CD4-positive, CD25-positive, alpha-beta regulatory T cell (primary cell): ENCODE results near the gene BANP. TPM values are rescaled to one million over a fixed set of nuclear protein-coding genes. Genes with fewer than 3 reads are reported as not detected.
"Not testable (repeated sequence)": the region's sequence is repeated elsewhere in the genome, so short reads cannot be mapped to it uniquely, and the experiment has no call there.

Source experiments
- ATAC-seq, 2 donors: fragments of 150-1000 bp; cut with Tn5 transposase; one replicate each; pipeline ENCODE4 v1.10.0; 2021; ENCODE audit warnings: low read depth in 2 of 2, moderate number of reproducible peaks in 2 of 2, moderate library complexity in 1 of 2
- DNase-seq, 3 donors: peaks; one replicate each; pipeline versions ENCODE4 v3.0.0 to v3.0.0-alpha.2; 2012 to 2022; ENCODE audit warnings: mixed read lengths in 1 of 3
- H3K27ac ChIP-seq: one replicate; pipeline ENCODE4 v1.7.0; 2013; ENCODE audit warnings: mild to moderate bottlenecking, low read length; ENCODE audit not compliant: insufficient read depth, poor library complexity, severe bottlenecking
- H3K27me3 ChIP-seq: one replicate; pipeline ENCODE4 v1.7.0; 2013; ENCODE audit warnings: low read length; ENCODE audit not compliant: control insufficient read depth, insufficient read depth
- H3K36me3 ChIP-seq: one replicate; pipeline ENCODE4 v1.7.0; 2013; ENCODE audit warnings: mild to moderate bottlenecking, low read length, moderate library complexity; ENCODE audit not compliant: control insufficient read depth, insufficient read depth
- H3K4me1 ChIP-seq: 2 replicates; pipeline ENCODE4 v1.7.0; 2013; ENCODE audit warnings: mild to moderate bottlenecking, low read length; ENCODE audit not compliant: insufficient read depth, control insufficient read depth, poor library complexity, severe bottlenecking
- H3K4me3 ChIP-seq: one replicate; pipeline ENCODE4 v1.7.0; 2013; ENCODE audit warnings: low read depth, mild to moderate bottlenecking, low read length, moderate library complexity
- H3K9me3 ChIP-seq, 2 experiments: 1 replicate in 1 of 2; 2 replicates in 1 of 2; pipeline ENCODE4 v1.7.0; 2013; ENCODE audit warnings: low read length in 2 of 2, mild to moderate bottlenecking in 1 of 2, moderate library complexity in 1 of 2; ENCODE audit not compliant: control insufficient read depth in 2 of 2
- H3K27ac Mint-ChIP-seq, 3 donors: one replicate each; pipeline ENCODE4 v1.8.0; 2020 to 2022; ENCODE audit warnings: mild to moderate bottlenecking in 3 of 3, mixed read lengths in 3 of 3, moderate library complexity in 2 of 3
- H3K27me3 Mint-ChIP-seq: one replicate; pipeline ENCODE4 v1.8.0; 2022; ENCODE audit warnings: mild to moderate bottlenecking, mixed read lengths
- H3K36me3 Mint-ChIP-seq: one replicate; pipeline ENCODE4 v1.8.0; 2020; ENCODE audit warnings: mixed read lengths
- H3K4me1 Mint-ChIP-seq, 4 donors: one replicate each; pipeline ENCODE4 v1.8.0; 2020 to 2022; ENCODE audit warnings: mixed read lengths in 4 of 4, mild to moderate bottlenecking in 1 of 4
- H3K4me3 Mint-ChIP-seq, 4 donors: one replicate each; pipeline ENCODE4 v1.8.0; 2020 to 2022; ENCODE audit warnings: mild to moderate bottlenecking in 4 of 4, mixed read lengths in 4 of 4, moderate library complexity in 3 of 4
- H3K9me3 Mint-ChIP-seq, 7 donors: one replicate each; pipeline ENCODE4 v1.8.0; 2020 to 2022; ENCODE audit warnings: mixed read lengths in 7 of 7, mild to moderate bottlenecking in 3 of 7, moderate library complexity in 2 of 7
- polyA plus RNA-seq, 4 donors: library from polyadenylated mRNA; unstranded; fragments of 300-500 nt; fragmentation: Illumina TruSeq; gene quantifications; one replicate each; pipeline ENCODE4 v1.2.3, GENCODE V29; 2021
- total RNA-seq: library from RNA; stranded (reverse); gene quantifications from one replicate; pipeline ENCODE4 v1.2.3, GENCODE V29; 2022

Gene BANP
- total and polyA plus RNA-seq, 5 donors from 2014 or later = 20.4 to 114 (median 26.6) TPM

DNA sequence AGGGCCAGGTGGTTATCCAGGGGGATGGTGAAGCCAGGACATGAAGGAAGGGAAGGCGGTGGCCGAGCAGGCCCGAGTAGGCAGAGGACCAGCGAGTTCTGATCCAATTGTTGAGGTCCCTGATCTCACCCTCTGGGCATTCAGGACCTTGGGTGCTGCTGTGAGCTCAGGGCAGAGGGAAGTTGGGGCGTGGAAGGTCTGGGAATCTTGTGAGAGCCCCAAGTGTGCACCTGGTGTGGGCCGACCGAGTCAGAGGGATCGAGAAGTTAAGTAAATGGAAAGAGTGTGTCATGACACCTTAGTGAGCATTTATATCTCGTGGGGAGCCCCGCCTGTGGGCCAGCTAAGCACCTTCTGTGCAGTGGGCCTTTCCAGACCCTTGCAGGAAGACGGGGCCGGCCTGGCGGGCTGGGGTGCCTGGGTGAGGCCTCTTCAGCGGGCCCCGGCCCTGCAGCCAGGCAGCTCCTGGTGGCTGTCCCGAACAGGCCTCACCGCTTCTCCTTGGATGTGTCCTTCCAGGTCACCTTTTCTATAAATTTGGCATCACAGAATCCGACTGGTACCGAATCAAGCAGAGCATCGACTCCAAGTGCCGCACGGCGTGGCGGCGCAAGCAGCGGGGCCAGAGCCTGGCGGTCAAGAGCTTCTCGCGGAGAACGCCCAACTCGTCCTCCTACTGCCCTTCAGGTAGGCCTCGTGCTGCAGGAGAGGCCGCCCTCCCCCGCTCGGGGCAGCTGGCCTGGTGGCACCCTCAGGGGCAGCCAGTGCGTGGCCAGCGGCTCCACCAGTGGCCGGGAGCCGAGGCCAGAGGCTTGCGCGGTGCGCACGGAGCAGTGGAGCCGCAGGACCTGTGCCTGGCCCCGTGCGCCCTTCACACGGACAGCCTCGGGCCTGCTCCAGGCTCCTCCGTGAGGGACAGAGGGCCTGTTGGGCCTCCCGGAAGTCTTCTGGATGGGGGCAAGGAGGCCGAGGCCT, 76.0 kb downstream of the BANP start:
- ATAC-seq = no peak
- DNase-seq = no peak
- H3K4me3 ChIP-seq = no peak overlapping the region
- Mint-ChIP-seq H3K27ac (no peak overlapping the region), H3K9me3 (no peaks in the 10 kb centered on the region), H3K36me3 (peaks cover 20% of the 10 kb centered on the region), H3K4me3 (no peak overlapping the region), H3K27me3 (no peaks in the 10 kb centered on the region), H3K4me1 (peaks cover 0 to 17% (median 6%) of the 10 kb centered on the region in 4 donors)
- no peaks in the 10 kb centered on the region for H3K9me3 ChIP-seq
- H3K27ac ChIP-seq = no peak overlapping the region
- H3K4me1 ChIP-seq = no peaks in the 10 kb centered on the region
- H3K27me3 ChIP-seq = no peaks in the 10 kb centered on the region
- H3K36me3 ChIP-seq = peaks cover 33% of the 10 kb centered on the region

DNA sequence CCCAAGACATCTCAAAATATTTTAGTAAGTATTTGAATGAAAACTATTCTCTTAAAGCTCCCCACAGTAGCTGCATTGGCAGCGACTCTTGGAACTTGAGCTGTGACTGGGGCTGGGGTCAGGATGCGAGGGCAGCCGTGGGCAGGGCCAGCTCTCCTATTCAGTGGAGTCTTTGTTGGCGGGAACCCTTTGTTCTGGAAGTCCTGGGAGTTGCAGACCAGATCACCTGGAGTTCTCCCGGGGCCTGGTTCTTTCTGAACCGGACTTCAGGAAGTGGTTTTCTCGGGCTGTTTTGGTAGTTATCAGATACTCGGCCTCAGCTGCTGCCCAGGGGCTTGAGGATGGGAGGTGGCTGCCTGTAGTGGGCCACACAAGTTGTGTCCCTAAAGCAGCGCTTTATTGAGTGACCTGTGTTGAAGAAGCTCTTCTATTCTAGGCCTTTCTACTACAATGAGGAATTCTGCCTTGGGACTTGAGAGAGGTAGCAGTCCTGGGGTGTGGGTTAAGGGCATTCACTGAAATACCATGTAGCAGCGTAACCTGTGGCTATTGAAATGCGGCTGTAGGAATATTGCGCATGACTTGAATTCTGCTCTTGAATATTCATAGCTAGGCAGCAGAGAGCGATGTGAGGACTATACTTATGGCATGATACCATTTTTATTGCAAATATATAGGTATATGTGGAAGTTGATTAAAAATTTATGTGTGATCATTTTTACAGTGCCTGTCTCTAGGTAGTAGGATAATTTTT, 77.1 kb downstream of the BANP start:
- H3K4me1 Mint-ChIP-seq = peaks cover 0 to 17% (median 6%) of the 10 kb centered on the region in 4 donors
- H3K9me3 Mint-ChIP-seq, H3K9me3 ChIP-seq, H3K27me3 Mint-ChIP-seq, H3K4me3 Mint-ChIP-seq, H3K4me1 ChIP-seq, H3K27ac ChIP-seq, ATAC-seq, H3K27ac Mint-ChIP-seq, H3K27me3 ChIP-seq, H3K4me3 ChIP-seq, DNase-seq: not testable (repeated sequence)
- peaks cover 13% of the 10 kb centered on the region for H3K36me3 Mint-ChIP-seq
- H3K36me3 ChIP-seq = peaks cover 25% of the 10 kb centered on the region

GRCh38 chr16:88030498-88030897, 79.3 kb downstream of the BANP start:
- ATAC-seq (no peak), DNase-seq (no peak)
- no peaks in the 10 kb centered on the region for H3K9me3 Mint-ChIP-seq
- Histone ChIP-seq H3K4me3 (no peak overlapping the region), H3K4me1 (no peaks in the 10 kb centered on the region), H3K27me3 (no peaks in the 10 kb centered on the region), H3K36me3 (peaks cover 31% of the 10 kb centered on the region), H3K27ac (no peak overlapping the region), H3K9me3 (no peaks in the 10 kb centered on the region)
- H3K27ac Mint-ChIP-seq = no peak overlapping the region
- no peaks in the 10 kb centered on the region for H3K27me3 Mint-ChIP-seq
- H3K4me3 Mint-ChIP-seq = no peak overlapping the region
- peaks cover 0 to 12% (median 6%) of the 10 kb centered on the region in 4 donors for H3K4me1 Mint-ChIP-seq
- H3K36me3 Mint-ChIP-seq = peaks cover 26% of the 10 kb centered on the region

GRCh38 chr16:88030961-88031360, 79.7 kb downstream of the BANP start:
- H3K36me3 Mint-ChIP-seq = peaks cover 31% of the 10 kb centered on the region
- H3K27ac Mint-ChIP-seq = not testable (repeated sequence)

DNA sequence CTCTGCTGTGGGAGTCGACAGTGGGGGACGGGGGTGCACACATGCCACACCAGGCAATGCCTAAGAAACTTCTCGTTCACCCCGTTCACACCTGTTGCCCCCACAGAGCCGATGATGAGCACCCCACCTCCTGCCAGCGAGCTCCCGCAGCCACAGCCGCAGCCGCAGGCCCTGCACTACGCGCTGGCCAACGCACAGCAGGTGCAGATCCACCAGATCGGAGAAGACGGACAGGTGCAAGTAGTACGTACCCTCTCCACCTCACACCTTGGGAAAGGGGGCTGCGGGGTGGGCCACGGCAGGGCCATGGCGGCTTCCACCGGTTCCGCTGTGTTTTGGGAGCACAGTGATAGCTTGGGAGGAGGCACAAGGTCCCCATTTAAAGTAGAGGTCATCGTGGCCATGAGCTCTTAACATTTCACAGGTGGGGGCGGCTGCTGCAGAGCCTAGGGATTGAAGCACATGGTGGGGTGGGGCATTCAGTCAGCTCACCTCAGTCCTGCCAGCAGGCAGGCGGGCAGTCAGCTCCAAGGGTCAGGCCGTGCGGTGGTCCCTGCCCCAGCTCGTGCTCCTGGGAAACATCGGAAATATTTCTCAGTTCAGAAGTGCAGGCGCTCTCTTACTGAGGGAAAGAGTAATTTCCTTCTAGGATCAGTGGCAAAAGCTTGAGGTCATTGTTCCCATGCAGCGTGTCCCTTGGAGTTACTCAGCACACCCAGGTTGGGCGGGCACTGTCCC, 81.9 kb downstream of the BANP start:
- H3K27me3 ChIP-seq, H3K4me1 ChIP-seq, H3K27ac Mint-ChIP-seq, H3K27me3 Mint-ChIP-seq, H3K4me3 ChIP-seq, H3K9me3 ChIP-seq, H3K9me3 Mint-ChIP-seq, DNase-seq, H3K4me1 Mint-ChIP-seq, H3K27ac ChIP-seq, H3K4me3 Mint-ChIP-seq, ATAC-seq: not testable (repeated sequence)
- peaks cover 32% of the 10 kb centered on the region for H3K36me3 Mint-ChIP-seq
- H3K36me3 ChIP-seq = peaks cover 30% of the 10 kb centered on the region

More at GRCh38 chr16:88030961-88031360, 79.7 kb downstream of the BANP start:
- H3K9me3 ChIP-seq, H3K27me3 Mint-ChIP-seq, DNase-seq, H3K4me1 ChIP-seq, H3K27ac ChIP-seq, ATAC-seq, H3K9me3 Mint-ChIP-seq, H3K27me3 ChIP-seq, H3K4me3 ChIP-seq, H3K4me3 Mint-ChIP-seq: not testable (repeated sequence)
- H3K36me3 ChIP-seq = peaks cover 35% of the 10 kb centered on the region
- H3K4me1 Mint-ChIP-seq = peaks cover 0 to 12% (median 6%) of the 10 kb centered on the region in 4 donors

DNA sequence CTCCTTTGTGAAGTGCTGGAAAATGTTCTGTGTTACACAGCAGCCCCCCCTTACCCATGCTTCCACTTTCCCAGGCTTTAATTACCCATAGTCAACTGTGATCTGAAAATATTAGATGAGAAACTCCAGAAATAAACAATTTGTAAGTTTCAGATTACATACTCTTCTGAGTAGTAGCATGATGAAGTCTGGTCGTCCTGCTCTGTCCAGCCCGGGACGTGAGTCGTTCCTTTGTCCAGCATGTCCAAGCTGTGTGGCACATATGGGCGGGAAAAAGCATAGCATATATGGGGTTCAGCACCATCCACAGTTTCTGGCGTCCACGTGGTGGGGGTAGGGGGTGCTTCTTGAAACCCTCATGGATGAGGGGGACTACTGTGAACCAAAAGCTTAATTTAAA, 83.5 kb downstream of the BANP start:
- no peaks in the 10 kb centered on the region for H3K9me3 ChIP-seq
- H3K27me3 Mint-ChIP-seq = no peaks in the 10 kb centered on the region

DNA sequence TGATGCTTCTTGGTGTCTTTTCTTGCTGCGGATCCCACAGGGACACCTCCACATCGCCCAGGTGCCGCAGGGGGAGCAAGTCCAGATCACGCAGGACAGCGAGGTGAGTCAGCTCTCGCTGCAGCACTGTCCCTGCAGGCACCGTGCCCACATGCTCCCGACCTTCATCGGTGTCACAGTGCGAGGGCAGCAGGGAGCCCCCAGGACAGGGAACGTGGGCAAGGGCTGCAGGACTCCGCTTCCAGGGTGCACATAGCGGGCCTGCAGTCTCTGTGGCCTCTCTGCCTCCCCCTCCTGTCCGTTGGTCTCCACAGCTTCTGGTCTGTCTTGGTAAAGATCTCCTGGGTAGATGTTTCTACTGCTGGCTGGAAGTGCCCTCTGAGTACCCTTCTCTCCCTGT, 84.1 kb downstream of the BANP start:
- no peak overlapping the region for H3K4me3 Mint-ChIP-seq
- no peak overlapping the region for H3K27ac ChIP-seq
- H3K27me3 ChIP-seq = no peaks in the 10 kb centered on the region
- no peak overlapping the region for H3K4me3 ChIP-seq
- peaks cover 26% of the 10 kb centered on the region for H3K36me3 Mint-ChIP-seq
- no peaks in the 10 kb centered on the region for H3K4me1 ChIP-seq
- peaks cover 41% of the 10 kb centered on the region for H3K36me3 ChIP-seq
- no peak for ATAC-seq
- no peaks in the 10 kb centered on the region for H3K9me3 ChIP-seq
- H3K4me1 Mint-ChIP-seq = peaks cover 0 to 5% (median 0%) of the 10 kb centered on the region in 4 donors
- H3K27ac Mint-ChIP-seq = no peak overlapping the region
- DNase-seq = no peak
- no peaks in the 10 kb centered on the region for H3K9me3 Mint-ChIP-seq
- no peaks in the 10 kb centered on the region for H3K27me3 Mint-ChIP-seq

More for the DNA sequence above, 83.5 kb downstream of the BANP start:
- no peak for DNase-seq
- H3K36me3 Mint-ChIP-seq = peaks cover 29% of the 10 kb centered on the region
- Histone ChIP-seq H3K4me3 (no peak overlapping the region), H3K27me3 (no peaks in the 10 kb centered on the region), H3K27ac (no peak overlapping the region), H3K36me3 (peaks cover 39% of the 10 kb centered on the region), H3K4me1 (no peaks in the 10 kb centered on the region)
- H3K4me3 Mint-ChIP-seq = no peak overlapping the region
- no peak for ATAC-seq
- no peak overlapping the region for H3K27ac Mint-ChIP-seq
- no peaks in the 10 kb centered on the region for H3K9me3 Mint-ChIP-seq
- H3K4me1 Mint-ChIP-seq = peaks cover 0 to 6% (median 2%) of the 10 kb centered on the region in 4 donors
